GM18870 (cell line): ENCODE data around the gene RASGRF2.

Experiments
- ATAC-seq: cut with Tn5 transposase; IDR thresholded peaks from one replicate; pipeline ENCODE4 v1.9.1; 2021; ENCODE audit warnings: moderate library complexity; ENCODE audit not compliant: unreplicated experiment

RASGRF2 gene

GRCh38 chr5:81132381-81132780 is 172.2 kb downstream of the RASGRF2 start:
- no peak for ATAC-seq

GRCh38 chr5:81134066-81134465 is 173.9 kb downstream of the RASGRF2 start:
- ATAC-seq: no peak

GRCh38 chr5:81134566-81134965 is 174.4 kb downstream of the RASGRF2 start:
- no peak for ATAC-seq

GRCh38 chr5:81136557-81136956 is 176.4 kb downstream of the RASGRF2 start:
- ATAC-seq: no peak

- no peak for ATAC-seq
These were observed 177.7 kb downstream of the RASGRF2 start for GRCh38 chr5:81137833-81138232.

- ATAC-seq: no peak
These were observed 180.3 kb downstream of the RASGRF2 start for GRCh38 chr5:81140441-81140840.

GRCh38 chr5:81140943-81141342 is 180.8 kb downstream of the RASGRF2 start:
- no peak for ATAC-seq

GRCh38 chr5:81142108-81142507 is 181.9 kb downstream of the RASGRF2 start:
- ATAC-seq: no peak

- no peak for ATAC-seq
These were observed 185.3 kb downstream of the RASGRF2 start for GRCh38 chr5:81145329-81145935.

- ATAC-seq: no peak
These were observed 185.9 kb downstream of the RASGRF2 start for GRCh38 chr5:81146031-81146430.

GRCh38 chr5:81147011-81147885 is 187.1 kb downstream of the RASGRF2 start:
- no peak for ATAC-seq

- ATAC-seq: no peak
These were observed 187.9 kb downstream of the RASGRF2 start for GRCh38 chr5:81147886-81148571.

- ATAC-seq: no peak
These were observed 191.4 kb downstream of the RASGRF2 start for GRCh38 chr5:81151546-81151945.

- no peak for ATAC-seq
These were observed 194.6 kb downstream of the RASGRF2 start for GRCh38 chr5:81154725-81155124.

GRCh38 chr5:81156732-81157131 is 196.6 kb downstream of the RASGRF2 start:
- no peak for ATAC-seq

GRCh38 chr5:81161012-81161601 is 200.9 kb downstream of the RASGRF2 start:
- peak; percentile 50 for ATAC-seq

- ATAC-seq: no peak
These were observed 202.3 kb downstream of the RASGRF2 start for GRCh38 chr5:81162501-81162900.

GRCh38 chr5:81163651-81164050 is 203.5 kb downstream of the RASGRF2 start:
- ATAC-seq: no peak

- ATAC-seq: no peak
These were observed 204.3 kb downstream of the RASGRF2 start for GRCh38 chr5:81164476-81164875.

- ATAC-seq: no peak
These were observed 204.8 kb downstream of the RASGRF2 start for GRCh38 chr5:81164936-81165335.

GRCh38 chr5:81165493-81166119 is 205.4 kb downstream of the RASGRF2 start:
- ATAC-seq: peak; percentile 68
